GM19438 (cell line): ENCODE results near the gene MUL1.

Experiments used
- ATAC-seq: cut with Tn5 transposase; IDR thresholded peaks from one replicate; pipeline ENCODE4 v1.9.1; 2021; ENCODE audit warnings: low read depth; ENCODE audit not compliant: unreplicated experiment

Gene MUL1

DNA sequence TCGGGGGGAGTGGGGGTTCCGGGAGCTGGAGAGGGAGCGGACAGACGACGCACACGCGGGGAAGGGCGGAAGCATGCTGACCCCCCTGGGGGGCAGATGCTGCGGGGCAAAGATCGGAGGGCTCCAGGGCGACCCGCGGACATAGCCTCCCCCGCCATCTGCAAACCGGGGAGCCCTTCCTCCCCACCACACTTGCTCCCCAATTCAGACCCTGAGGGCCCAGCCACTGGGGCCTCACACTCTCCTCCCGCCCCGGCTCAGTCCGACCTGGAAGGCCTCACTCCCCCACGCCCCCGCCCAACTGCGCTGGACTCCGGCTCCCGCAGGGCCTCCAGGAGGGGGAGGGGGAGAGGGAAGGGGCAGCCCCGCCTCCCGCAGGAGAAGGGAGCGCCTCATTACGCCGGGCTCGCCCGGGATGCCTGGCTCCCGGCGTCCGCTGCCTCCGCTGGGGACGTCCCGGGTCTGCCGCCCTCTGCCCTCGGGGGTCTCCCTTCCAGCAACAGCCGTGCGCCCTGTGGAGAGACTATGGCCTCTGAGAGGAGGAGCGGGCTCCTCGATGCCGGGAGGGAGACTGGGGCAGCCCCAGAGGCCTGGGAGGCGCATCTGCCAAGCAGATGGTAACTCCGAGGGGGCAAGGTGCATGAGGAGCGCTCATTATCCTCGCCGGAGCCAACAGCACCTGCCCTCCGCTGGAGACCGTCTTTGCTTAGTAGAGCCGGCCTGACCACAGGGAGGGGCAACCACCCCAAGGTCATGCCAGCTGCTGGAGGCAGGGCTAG, 21.3 kb downstream of the MUL1 start:
- no peak for ATAC-seq

GRCh38 chr1:20485527-20486456, 22.2 kb downstream of the MUL1 start, which contains the start of gene CAMK2N1:
Gene CAMK2N1 (minus strand): TSS chr1:20486210. CDS start chr1:20485379, 831 bp downstream.
- ATAC-seq = no peak

- no peak for ATAC-seq
Observed at GRCh38 chr1:20484519-20485462, 23.2 kb downstream of the MUL1 start.

- ATAC-seq = no peak
Observed at GRCh38 chr1:20483833-20484518, 24.0 kb downstream of the MUL1 start.

DNA sequence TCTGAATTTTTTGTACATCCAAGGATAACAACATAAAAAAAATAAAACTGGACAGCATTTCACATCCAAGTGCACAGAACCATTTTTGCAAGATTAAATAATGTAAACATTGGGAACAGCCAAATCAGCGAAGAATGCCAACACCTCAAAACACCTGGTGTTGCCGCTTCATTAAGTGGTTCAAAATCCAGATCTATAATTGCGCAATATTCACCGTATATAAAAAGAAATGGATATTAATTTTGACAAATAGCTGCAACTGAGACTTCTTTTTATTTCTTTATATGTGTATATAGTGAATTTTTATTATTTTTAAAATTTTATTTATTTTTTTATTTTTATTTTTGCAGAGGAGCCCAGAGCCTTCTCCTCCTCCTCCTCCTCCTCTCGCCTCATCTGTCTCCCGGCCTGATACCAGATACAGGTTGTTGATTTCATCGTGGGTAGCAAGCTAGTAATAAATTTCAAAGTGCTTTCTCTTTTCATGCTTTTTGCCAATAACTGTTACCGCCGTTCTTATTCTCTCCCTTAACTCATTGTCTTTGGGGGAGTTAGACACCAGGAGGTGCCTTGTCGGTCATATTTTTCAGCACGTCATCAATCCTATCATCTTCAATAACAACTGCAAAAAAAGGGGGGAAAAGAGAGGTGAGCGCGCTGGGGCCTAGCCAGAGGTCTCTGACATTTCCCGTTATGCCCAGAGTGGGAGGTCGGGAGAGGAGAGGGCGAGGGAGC, 24.7 kb downstream of the MUL1 start:
- no peak for ATAC-seq

DNA sequence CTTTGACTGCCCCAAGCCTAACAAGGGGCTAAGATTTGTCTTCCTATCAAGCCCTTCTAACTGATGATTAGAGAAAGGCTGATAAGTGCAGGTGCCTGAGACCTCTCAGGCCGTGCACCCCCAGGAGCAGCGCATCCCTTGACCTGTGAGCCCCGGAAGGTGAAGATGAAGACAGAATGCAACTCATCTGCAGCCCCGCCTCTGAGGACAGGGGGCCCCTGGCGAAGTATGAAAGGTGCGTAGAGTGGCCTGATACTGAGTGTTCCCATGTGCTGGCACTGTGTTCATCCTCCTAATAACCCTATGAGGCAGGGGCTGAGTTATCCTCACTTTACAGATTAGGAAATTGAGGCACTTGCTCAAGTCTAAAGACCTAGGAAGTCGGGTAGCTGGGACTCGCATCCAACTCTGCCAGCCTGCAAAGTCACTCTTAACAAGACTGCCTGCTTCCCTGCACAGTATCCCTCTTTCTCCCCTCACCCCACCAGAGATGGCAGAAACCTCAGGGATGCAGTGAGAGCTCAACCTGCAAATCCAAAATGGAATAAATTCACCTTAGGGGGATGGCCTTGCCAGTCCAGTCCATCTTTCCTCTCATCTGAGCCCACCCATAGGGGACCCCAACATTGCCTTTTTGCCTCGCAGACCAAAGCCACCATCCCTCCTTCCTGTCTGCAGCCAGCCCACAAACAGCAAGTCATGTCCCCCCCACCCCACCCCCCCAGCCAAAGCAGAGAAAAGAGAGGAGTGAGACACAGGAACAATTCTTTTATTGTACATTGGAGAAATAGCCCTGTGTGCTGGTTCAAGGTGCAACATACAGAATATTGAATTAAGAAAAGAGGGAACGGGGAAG, 26.1 kb downstream of the MUL1 start:
- ATAC-seq = no peak

DNA sequence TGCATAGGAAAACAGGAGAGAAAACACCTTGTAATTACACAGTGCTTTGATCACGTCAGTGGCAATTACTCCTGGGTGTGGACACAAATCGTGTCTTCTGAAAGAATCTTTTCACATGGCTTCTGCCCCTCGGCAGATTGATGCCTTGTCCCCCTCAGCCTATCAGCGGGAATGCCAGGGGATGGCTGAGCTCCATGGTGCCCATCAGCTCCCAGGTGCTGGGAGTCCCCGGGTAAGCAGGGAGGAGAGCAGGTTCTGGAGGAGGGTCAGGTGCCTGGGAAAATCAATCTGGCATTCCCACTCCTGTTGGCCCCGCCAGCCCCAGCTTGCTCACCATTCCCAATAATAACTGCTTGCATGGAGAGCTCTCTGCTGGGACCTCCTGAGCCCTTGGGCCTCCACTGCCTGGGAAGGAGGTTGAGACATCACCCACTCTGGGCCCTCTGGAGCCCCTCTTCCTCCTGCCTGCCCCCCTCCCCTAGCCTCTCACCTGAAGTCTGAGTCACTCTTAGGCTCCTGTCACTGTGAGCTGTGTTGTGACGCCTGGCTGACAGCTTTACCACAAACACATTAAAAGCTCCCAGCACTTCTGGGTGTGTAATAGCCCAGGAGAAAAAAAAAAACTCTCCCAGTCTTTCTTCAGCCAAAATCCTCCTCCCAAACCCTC, 26.9 kb downstream of the MUL1 start:
- ATAC-seq = no peak

GRCh38 chr1:20480243-20480944, 27.6 kb downstream of the MUL1 start:
- ATAC-seq = no peak

GRCh38 chr1:20479840-20480239, 28.1 kb downstream of the MUL1 start:
- no peak for ATAC-seq

GRCh38 chr1:20478057-20478635, 29.8 kb downstream of the MUL1 start:
- ATAC-seq = no peak

GRCh38 chr1:20477348-20478056, 30.4 kb downstream of the MUL1 start:
- no peak for ATAC-seq

DNA sequence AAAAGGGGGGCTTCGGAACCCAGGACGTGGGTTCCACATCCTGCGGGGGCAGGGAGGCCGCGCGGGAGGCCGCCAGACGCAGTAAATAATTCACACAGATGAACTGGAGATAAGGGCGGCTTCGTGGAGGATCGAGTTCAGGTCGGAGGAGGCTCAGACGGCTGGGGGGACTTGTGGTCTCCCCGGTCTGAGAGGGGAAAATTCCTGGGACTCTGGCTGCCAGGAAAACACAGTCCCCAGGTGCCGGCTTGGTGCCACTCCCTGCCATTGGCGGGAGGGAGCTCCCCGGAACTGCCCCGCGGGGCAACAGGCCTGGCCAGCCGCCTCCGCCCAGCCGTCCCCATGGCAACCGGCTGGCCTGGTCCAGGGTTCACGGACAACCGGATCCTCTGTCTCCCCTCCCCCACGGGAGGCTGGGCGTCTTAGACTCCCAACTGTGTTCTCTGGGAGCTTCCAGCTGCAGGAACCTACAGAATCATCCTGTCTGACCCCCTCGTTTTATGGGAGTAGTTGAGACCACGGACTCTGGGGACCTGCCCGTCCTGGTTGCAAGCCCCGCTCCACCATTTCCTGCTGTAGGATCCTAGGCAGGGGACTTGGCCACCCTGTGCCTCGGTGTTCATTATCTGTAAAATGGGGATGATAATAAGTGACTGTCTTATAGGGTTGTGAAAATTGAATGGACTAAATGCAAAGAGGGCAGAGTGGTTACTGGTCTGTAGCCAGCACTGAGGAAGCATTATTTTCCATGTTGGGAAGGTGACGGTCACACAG, 31.5 kb downstream of the MUL1 start:
- ATAC-seq = no peak

DNA sequence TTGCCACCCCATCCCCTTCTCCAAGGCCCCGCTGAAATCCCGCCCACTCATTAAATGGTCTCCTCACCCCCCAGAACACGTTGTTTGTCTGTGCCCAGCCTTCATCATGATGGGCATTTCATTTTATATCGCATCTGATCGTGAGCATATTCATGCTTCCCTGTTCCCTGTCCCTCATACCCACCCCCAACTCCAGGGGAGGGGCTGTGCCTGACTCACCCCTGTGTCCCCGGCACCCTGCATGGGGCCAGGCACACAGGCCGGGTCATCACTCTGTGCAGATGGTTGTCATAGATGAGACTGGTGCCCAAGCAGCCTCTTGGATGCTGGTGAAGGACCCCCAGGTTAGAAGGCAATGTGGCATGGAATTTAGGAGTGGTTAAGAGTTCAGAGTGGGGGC, 33.0 kb downstream of the MUL1 start:
- ATAC-seq = no peak

GRCh38 chr1:20474333-20474975, 33.5 kb downstream of the MUL1 start:
- ATAC-seq = no peak

- ATAC-seq = no peak
Observed at GRCh38 chr1:20473894-20474293, 34.1 kb downstream of the MUL1 start.
